Measurements from ENCODE around the gene C9orf50. TPM values are rescaled to one million over a fixed set of nuclear protein-coding genes. Genes with fewer than 3 reads are reported as not detected.
"Not testable (repeated sequence)": the region's sequence is repeated elsewhere in the genome, so short reads cannot be mapped to it uniquely, and the experiment has no call there.

C9orf50 gene
- total RNA-seq, 1 donor, result not detected

- no peak for DNase-seq (ENCODE audit: low read depth)
- TF ChIP-seq, protein P1, sequence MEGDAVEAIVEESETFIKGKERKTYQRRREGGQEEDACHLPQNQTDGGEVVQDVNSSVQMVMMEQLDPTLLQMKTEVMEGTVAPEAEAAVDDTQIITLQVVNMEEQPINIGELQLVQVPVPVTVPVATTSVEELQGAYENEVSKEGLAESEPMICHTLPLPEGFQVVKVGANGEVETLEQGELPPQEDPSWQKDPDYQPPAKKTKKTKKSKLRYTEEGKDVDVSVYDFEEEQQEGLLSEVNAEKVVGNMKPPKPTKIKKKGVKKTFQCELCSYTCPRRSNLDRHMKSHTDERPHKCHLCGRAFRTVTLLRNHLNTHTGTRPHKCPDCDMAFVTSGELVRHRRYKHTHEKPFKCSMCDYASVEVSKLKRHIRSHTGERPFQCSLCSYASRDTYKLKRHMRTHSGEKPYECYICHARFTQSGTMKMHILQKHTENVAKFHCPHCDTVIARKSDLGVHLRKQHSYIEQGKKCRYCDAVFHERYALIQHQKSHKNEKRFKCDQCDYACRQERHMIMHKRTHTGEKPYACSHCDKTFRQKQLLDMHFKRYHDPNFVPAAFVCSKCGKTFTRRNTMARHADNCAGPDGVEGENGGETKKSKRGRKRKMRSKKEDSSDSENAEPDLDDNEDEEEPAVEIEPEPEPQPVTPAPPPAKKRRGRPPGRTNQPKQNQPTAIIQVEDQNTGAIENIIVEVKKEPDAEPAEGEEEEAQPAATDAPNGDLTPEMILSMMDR (IDR thresholded peaks at IDR 0.05; ENCODE audit: insufficient read depth, low read depth, low read length), result no peak
- H3K4me3 ChIP-seq (ENCODE audit: low read depth, low read length), result no peak overlapping the region
These were observed 17.0 kb upstream of the C9orf50 start for GRCh38 chr9:129637673-129638439.

DNA sequence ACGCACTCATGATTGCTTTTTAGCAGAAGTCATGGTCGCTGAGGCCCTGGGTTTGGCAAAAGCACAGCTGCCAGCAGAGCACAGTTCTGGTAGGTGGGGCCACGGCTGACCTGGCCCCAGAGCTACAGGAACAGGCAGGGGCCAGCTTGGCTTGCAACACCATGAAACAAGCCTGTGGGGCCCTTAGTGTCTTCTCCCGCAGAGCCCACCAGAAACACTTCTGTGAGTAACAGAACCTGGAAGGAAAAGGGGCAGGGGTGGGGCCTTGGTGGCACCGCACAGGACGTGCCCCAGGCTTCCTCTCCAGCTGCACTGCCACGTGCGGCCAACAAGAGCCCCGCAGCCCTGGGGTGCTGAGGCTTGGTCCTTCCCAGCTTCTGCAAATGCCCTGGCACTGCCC, 16.2 kb upstream of the C9orf50 start:
- H3K4me3 ChIP-seq (ENCODE audit: low read depth, low read length), result no peak overlapping the region
- DNase-seq (ENCODE audit: low read depth), result no peak
- TF ChIP-seq, protein P1 (IDR thresholded peaks at IDR 0.05; ENCODE audit: insufficient read depth, low read depth, low read length), result no peak

DNA sequence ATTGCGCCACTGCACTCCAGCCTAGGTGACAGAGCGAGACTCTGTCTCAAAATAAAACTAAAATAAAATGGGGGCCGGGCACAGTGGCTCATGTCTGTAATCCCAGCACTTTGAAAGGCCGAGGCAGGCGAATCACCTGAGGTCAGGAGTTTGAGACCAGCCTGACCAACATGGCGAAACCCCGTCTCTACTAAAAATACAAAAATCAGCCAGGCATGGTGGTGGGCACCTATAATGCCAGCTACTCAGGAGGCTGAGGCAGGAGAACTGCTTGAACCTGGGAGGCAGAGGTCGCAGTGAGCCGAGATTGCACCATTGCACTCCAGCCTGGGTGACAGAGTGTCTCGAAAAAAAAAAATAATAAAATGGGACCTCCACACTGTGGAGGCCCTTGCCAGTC, 15.4 kb upstream of the C9orf50 start:
- H3K4me3 ChIP-seq (ENCODE audit: low read depth, low read length); DNase-seq (ENCODE audit: low read depth): not testable (repeated sequence)

- TF ChIP-seq, protein P1 (IDR thresholded peaks at IDR 0.05; ENCODE audit: insufficient read depth, low read depth, low read length), result no peak
- no peak overlapping the region for H3K4me3 ChIP-seq (ENCODE audit: low read depth, low read length)
- DNase-seq (ENCODE audit: low read depth), result no peak
These were observed 14.5 kb upstream of the C9orf50 start for GRCh38 chr9:129635099-129636065.

DNA sequence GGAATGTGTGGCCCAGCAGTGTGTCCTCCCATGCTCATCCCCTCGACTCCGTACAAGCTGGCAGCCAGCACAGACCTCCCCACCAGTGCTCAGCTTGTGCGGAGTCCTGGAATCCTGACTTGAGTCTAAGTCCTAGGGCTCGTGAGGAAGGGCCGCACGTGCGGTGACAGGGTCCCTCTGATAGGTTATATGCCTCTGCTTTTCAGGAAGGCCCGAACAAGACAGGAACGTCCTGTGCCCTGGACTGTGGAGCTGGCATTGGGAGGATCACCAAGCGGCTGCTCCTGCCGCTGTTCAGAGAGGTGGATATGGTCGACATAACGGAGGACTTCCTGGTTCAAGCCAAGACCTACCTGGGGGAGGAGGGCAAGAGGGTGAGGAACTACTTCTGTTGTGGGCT, 12.9 kb upstream of the C9orf50 start:
- no peak for DNase-seq (ENCODE audit: low read depth)
- H3K4me3 ChIP-seq (ENCODE audit: low read depth, low read length), result no peak overlapping the region
- TF ChIP-seq, protein P1 (IDR thresholded peaks at IDR 0.05; ENCODE audit: insufficient read depth, low read depth, low read length), result no peak

- no peak for DNase-seq (ENCODE audit: low read depth)
- TF ChIP-seq, protein P1 (IDR thresholded peaks at IDR 0.05; ENCODE audit: insufficient read depth, low read depth, low read length), result no peak
These were observed 12.3 kb upstream of the C9orf50 start for GRCh38 chr9:129633207-129633606.

GRCh38 chr9:129632460-129632859, 11.6 kb upstream of the C9orf50 start:
- TF ChIP-seq, protein P1 (IDR thresholded peaks at IDR 0.05; ENCODE audit: insufficient read depth, low read depth, low read length), result no peak
- no peak overlapping the region for H3K4me3 ChIP-seq (ENCODE audit: low read depth, low read length)
- no peak for DNase-seq (ENCODE audit: low read depth)

More at GRCh38 chr9:129633207-129633606, 12.3 kb upstream of the C9orf50 start:
- no peak overlapping the region for H3K4me3 ChIP-seq (ENCODE audit: low read depth, low read length)

Measured in fibroblast of villous mesenchyme (primary cell).